ENCODE data around the gene NOX3.

DNA sequence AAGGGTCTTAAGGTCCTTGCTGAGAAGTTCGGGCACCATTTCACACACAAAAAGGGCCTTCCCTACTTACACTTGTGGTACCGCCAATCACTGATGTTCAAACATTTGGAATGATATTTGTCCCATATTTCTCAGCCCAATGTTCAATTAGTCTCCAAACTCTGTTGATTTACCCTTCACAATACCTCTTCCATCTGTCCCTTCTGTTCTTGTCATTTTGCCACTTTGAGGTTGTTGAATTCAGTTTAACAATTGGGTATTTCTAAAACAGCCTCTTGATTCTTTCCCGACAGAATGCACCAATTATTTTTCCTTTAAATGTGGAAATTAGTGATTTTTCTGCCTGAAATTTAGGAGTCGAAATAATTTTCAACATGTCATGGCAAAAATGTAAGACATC, 46.2 kb downstream of the NOX3 start:
- TF ChIP-seq POLR2A (IDR thresholded peaks at IDR 0.05): no peak
- TF ChIP-seq, protein P1, sequence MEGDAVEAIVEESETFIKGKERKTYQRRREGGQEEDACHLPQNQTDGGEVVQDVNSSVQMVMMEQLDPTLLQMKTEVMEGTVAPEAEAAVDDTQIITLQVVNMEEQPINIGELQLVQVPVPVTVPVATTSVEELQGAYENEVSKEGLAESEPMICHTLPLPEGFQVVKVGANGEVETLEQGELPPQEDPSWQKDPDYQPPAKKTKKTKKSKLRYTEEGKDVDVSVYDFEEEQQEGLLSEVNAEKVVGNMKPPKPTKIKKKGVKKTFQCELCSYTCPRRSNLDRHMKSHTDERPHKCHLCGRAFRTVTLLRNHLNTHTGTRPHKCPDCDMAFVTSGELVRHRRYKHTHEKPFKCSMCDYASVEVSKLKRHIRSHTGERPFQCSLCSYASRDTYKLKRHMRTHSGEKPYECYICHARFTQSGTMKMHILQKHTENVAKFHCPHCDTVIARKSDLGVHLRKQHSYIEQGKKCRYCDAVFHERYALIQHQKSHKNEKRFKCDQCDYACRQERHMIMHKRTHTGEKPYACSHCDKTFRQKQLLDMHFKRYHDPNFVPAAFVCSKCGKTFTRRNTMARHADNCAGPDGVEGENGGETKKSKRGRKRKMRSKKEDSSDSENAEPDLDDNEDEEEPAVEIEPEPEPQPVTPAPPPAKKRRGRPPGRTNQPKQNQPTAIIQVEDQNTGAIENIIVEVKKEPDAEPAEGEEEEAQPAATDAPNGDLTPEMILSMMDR (IDR thresholded peaks at IDR 0.05 in 8 of 11, conservative IDR thresholded peaks at IDR 0.05 in 3 of 11): no peak
